HT1080 (cell line): ENCODE data around the gene TRPM4. TPM values are rescaled to one million over a fixed set of nuclear protein-coding genes. Genes with fewer than 3 reads are reported as not detected.
"Not testable (repeated sequence)": the region's sequence is repeated elsewhere in the genome, so short reads cannot be mapped to it uniquely, and the experiment has no call there.

Source experiments
- DNase-seq: peaks from one replicate; pipeline ENCODE4 v3.0.0-alpha.2; 2015; ENCODE audit warnings: low read depth
- total RNA-seq: library from RNA; depleted of rRNA; stranded (reverse); fragments of >200 nt; shearing (Covaris generic); gene quantifications from 2 replicates; pipeline ENCODE4 v1.2.3, GENCODE V29; 2014

TRPM4 gene
- total RNA-seq, 1 experiment from 2014 or later, result 8.6 TPM

- DNase-seq, result no peak
Measured at GRCh38 chr19:49186108-49186507, 28.5 kb downstream of the TRPM4 start.

- DNase-seq, result no peak
Measured at GRCh38 chr19:49188626-49189200, 31.1 kb downstream of the TRPM4 start.

DNA sequence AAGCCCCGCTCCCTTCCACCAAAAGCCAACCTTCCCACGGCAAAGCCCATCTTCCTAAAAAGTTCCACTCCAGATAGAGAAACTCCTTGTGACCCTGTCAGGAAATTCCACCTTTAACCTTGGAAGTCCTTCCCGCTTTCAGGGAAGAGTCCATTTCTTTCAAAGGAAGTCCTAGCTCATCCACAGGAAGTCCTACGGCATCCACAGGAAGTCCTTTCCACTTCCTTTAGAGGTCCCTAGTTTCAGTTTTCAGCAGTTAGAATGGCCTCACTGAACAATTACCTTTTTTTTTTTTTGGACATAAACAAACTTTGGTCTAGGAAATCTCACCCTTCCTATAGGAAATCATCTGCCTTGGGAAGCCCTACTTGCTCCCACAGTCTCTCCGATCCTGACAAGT, 31.7 kb downstream of the TRPM4 start:
- DNase-seq, result no peak

DNA sequence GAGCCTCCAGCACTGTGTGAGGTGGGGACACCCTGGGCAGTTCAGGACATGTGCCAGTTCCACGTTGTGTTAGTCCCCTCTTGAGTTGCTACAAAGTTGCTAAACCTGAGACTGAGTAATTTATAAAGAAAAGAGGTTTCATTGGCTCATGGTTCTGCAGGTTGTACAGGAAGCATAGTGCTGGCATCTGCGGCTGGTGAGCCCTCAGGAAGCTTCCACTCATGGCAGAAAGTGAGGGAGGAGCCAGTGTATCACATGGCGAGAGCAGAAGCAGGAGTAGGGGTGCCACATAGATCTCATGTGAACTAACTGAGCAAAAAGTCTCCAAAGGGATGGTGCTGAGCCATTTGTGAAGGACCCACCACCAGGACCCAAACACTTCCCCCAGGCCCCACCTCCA, 33.2 kb downstream of the TRPM4 start:
- no peak for DNase-seq

GRCh38 chr19:49193822-49194394, 36.3 kb downstream of the TRPM4 start:
- DNase-seq, result no peak

- no peak for DNase-seq
Measured at GRCh38 chr19:49194408-49194807, 36.8 kb downstream of the TRPM4 start.

DNA sequence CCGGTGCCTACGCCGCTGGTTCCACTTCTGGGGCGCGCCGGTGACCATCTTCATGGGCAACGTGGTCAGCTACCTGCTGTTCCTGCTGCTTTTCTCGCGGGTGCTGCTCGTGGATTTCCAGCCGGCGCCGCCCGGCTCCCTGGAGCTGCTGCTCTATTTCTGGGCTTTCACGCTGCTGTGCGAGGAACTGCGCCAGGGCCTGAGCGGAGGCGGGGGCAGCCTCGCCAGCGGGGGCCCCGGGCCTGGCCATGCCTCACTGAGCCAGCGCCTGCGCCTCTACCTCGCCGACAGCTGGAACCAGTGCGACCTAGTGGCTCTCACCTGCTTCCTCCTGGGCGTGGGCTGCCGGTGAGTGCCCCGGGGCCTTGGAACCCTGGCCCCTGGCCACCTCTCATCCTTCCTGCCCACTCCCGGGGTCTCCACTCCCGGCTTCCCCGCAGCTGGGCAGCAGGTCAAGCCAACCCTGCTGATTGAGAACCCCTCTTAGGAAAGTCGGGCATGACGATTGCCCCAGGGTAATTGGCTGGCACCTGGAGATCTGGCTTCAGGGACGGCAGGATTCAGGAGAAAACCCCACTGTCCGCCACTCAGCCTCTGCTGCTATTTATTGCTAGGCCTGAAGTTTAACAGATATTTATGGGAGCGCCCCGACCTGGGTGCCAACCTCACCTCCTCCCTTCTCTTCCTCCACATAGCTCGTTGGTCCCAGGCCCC, 39.1 kb downstream of the TRPM4 start:
- DNase-seq, result no peak

GRCh38 chr19:49200238-49200862, 42.8 kb downstream of the TRPM4 start:
- no peak for DNase-seq

DNA sequence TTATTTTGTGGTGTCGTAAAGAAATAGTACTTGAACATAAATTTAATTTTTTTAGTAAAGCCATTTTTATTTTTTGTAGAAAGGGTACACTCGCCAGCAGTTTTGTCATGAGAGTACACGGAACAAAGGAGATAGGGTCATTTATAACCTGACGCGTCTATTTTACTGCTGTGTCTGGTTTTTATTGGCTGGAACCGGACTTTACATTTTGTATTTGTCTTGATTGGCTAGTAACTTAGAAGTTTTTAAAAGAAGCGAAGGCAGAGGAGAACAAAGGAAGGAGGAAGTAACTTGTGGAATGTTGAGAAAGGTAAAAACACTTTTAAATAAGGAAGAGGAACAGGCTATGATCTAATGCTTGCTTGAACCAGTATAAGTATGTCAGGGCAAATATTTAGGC, 43.5 kb downstream of the TRPM4 start:
- DNase-seq, result no peak

GRCh38 chr19:49205114-49205513, 47.5 kb downstream of the TRPM4 start:
- no peak for DNase-seq

- DNase-seq, result not testable (repeated sequence)
Measured at GRCh38 chr19:49209502-49209901, 51.9 kb downstream of the TRPM4 start.

GRCh38 chr19:49210108-49210900, 52.7 kb downstream of the TRPM4 start:
- DNase-seq, result no peak

- DNase-seq, result no peak
Measured at GRCh38 chr19:49210901-49211451, 53.4 kb downstream of the TRPM4 start.

GRCh38 chr19:49212016-49212701, 54.6 kb downstream of the TRPM4 start:
- no peak for DNase-seq

GRCh38 chr19:49213791-49214190, 56.2 kb downstream of the TRPM4 start:
- no peak for DNase-seq

DNA sequence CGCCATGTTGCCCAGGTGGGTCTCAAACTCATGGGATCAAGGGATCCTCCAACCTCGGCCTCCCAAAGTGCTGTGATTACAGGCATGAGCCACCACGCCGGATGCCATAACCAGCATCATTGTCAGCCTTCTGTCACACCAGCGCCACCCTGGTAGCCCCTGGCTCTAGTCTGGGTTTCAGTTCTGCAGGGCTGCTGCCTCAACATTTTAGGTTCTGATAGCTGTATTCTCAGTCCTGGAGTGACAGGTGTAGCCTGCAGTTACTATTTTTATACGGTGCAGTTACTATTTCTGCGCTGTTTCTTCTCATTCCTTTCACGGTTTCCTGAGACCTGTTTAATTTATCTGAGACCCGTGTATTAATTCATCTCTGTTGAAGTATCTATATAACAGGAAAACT, 57.1 kb downstream of the TRPM4 start:
- no peak for DNase-seq

DNA sequence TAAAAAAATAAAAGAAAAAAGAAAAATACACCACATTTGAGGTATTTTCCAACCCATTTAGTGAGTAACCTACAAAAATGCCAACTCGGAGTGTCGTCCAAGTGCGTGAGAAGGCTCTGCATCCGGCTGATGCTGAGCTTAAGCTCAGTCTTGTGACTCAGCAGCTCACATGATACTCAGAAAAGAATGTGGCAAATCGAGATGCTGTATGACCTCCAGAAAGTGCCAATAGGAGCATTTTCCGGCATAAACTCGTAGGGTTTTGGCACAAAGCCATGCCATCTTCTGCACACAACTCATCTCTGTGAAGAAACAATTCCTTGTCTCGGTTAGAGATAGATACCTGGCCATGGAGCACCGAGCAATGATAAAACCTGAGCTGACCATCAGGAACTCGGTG, 58.5 kb downstream of the TRPM4 start:
- DNase-seq, result peak; percentile 73

GRCh38 chr19:49217382-49217781, 59.8 kb downstream of the TRPM4 start:
- DNase-seq, result no peak

GRCh38 chr19:49222011-49222410, 64.4 kb downstream of the TRPM4 start:
- no peak for DNase-seq

GRCh38 chr19:49222528-49222927, 64.9 kb downstream of the TRPM4 start:
- no peak for DNase-seq

DNA sequence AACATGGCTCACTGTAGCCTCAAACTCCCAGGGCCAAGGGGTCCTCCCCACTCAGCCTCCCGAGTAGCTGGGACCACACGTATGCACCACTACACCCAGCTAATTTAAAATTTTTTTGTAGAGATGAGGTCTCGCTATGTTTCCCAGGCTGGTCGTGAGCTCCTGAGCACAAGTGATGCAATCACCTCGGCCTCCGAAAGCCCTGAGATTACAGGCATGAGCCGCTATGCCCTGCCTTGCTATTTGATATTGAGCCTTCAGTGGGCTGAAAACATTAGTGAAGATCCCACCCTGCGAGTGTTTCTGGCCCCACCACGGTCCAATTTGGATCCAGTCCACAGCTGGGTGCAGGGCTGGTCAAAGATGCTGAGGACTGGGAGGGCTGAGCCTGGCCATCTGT, 65.9 kb downstream of the TRPM4 start:
- DNase-seq, result no peak
